ENCODE data around the gene GAGE12D.
"Not testable (repeated sequence)": the region's sequence is repeated elsewhere in the genome, so short reads cannot be mapped to it uniquely, and the experiment has no call there.

GAGE12D gene

GRCh38 chrX:49589769-49590478 lies 48.4 kb downstream of the GAGE12D start:
- H3K27ac ChIP-seq (ENCODE audit: low read length); H3K9ac ChIP-seq (ENCODE audit: low read length); H3K4me2 ChIP-seq (ENCODE audit: low read length); H3K27me3 ChIP-seq (ENCODE audit: low read depth, low read length); H4K20me1 ChIP-seq (ENCODE audit: insufficient read depth, low read length); H2AFZ ChIP-seq (ENCODE audit: low read depth, low read length); H3K36me3 ChIP-seq (replicated peaks; ENCODE audit: low read depth, low read length); H3K4me3 ChIP-seq (ENCODE audit: low read length); H3K9me3 ChIP-seq (ENCODE audit: insufficient read depth, low read length); H3K79me2 ChIP-seq (ENCODE audit: low read length); H3K4me1 ChIP-seq (ENCODE audit: low read length): not testable (repeated sequence)

DNA sequence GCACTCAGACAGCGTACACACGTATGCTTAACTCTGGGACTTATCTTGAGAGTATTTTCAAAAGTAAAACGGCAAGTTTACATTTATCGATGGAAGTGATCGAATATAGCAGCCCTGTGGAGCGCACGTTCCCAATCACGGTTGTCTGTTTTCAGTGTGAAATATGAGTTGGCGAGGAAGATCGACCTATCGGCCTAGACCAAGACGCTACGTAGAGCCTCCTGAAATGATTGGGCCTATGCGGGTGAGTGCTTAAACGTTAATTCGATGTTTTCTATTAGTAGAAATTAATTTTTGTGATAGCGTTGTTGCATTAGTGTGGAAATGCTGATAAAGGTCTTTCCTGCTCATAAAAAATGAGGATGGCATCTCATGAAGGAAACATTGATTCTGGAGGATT lies 49.0 kb downstream of the GAGE12D start:
- not testable (repeated sequence) for H3K9ac ChIP-seq (ENCODE audit: low read length); H3K4me2 ChIP-seq (ENCODE audit: low read length); H3K36me3 ChIP-seq (replicated peaks; ENCODE audit: low read depth, low read length); H3K4me1 ChIP-seq (ENCODE audit: low read length); H3K79me2 ChIP-seq (ENCODE audit: low read length); H3K9me3 ChIP-seq (ENCODE audit: insufficient read depth, low read length); H2AFZ ChIP-seq (ENCODE audit: low read depth, low read length); H3K27me3 ChIP-seq (ENCODE audit: low read depth, low read length); H3K4me3 ChIP-seq (ENCODE audit: low read length); H4K20me1 ChIP-seq (ENCODE audit: insufficient read depth, low read length); H3K27ac ChIP-seq (ENCODE audit: low read length)
